ENCODE results near the gene CDC20. TPM values are rescaled to one million over a fixed set of nuclear protein-coding genes. Genes with fewer than 3 reads are reported as not detected.

The CDC20 gene
- total and polyA plus RNA-seq, 2 of the 8 experiments (the other 6 are each of a cell fraction or from before 2014, with no cell fraction given), result 214 to 221 TPM

DNA sequence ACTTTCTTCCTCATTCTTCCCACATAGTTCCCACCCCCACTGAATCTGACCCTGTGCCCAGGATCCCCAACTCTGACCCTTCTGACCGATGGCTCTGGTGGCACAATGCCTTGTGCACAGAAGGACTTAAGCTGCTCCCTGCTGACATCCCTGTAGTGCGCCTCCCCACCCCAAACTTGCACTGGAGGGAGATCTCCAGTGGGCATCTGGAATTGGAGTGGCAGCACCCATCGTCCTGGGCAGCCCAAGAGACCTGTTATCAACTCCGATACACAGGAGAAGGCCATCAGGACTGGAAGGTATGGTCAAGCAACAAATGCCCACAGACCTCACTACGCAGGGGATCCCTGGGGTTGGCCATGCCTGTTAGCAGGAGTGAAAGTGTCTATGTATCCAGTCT lies 12.1 kb upstream of the CDC20 start:
- no peaks in the 10 kb centered on the region for H4K20me1 ChIP-seq (replicated peaks in 1 of 2; ENCODE audit: control insufficient read depth in 1 of 2, insufficient read depth in 2 of 2, low read length in 2 of 2)
- H3K9ac ChIP-seq (replicated peaks in 1 of 4; ENCODE audit: extremely low read depth in 1 of 4, low read depth in 3 of 4, low read length in 3 of 4), result no peak overlapping the region
- H3K79me1 ChIP-seq (ENCODE audit: low read depth, low read length), result no peaks in the 10 kb centered on the region
- H3K9me3 ChIP-seq (ENCODE audit: insufficient read depth in 2 of 2, low read depth in 1 of 2, low read length in 1 of 2), result no peaks in the 10 kb centered on the region
- H3K79me2 ChIP-seq (ENCODE audit: control insufficient read depth in 1 of 2, insufficient read depth in 2 of 2, low read length in 2 of 2), result no peaks in the 10 kb centered on the region
- H3K18ac ChIP-seq (ENCODE audit: extremely low read depth, low read length), result peak overlapping the region; percentile 16; the same call in 1 of the 2 replicates
- 0 out of 2 replicates have a peak overlapping the region, but pooled peaks have one; percentile 27 for H2BK12ac ChIP-seq (ENCODE audit: low read depth, low read length)
- no peak for DNase-seq (ENCODE audit: low read depth in 1 of 2, low spot score in 2 of 2)
- H4K8ac ChIP-seq (ENCODE audit: extremely low read depth, insufficient read depth, low read length), result peak overlapping the region; percentile 36; the same call in 1 of the 2 replicates
- H4K5ac ChIP-seq (ENCODE audit: insufficient read length, low read depth, low read length), result no peak overlapping the region
- H2BK20ac ChIP-seq (ENCODE audit: low read length), result no peak overlapping the region
- H3K14ac ChIP-seq (ENCODE audit: insufficient read length), result no peak overlapping the region
- no peak overlapping the region; a peak in 1 of 4 replicates for H3K4me2 ChIP-seq (ENCODE audit: insufficient read depth in 1 of 2, low read depth in 2 of 2, low read length in 2 of 2)
- no peaks in the 10 kb centered on the region for H3K36me3 ChIP-seq (ENCODE audit: control insufficient read depth in 2 of 4, insufficient read depth in 4 of 4, low read length in 3 of 4)
- H2AFZ ChIP-seq (ENCODE audit: low read length), result no peak overlapping the region
- TF ChIP-seq BACH1 (IDR thresholded peaks at IDR 0.05; ENCODE audit: low read length) (no peak), RNF2 (IDR thresholded peaks at IDR 0.05; ENCODE audit: borderline replicate concordance, low read depth, low read length, missing control alignments, poor library complexity, severe bottlenecking) (no peak), POLR2AphosphoS5 (IDR thresholded peaks at IDR 0.05; ENCODE audit: low read depth, low read length) (no peak), BRCA1 (IDR thresholded peaks at IDR 0.05; ENCODE audit: low read depth, low read length) (no peak), SRF (IDR thresholded peaks at IDR 0.05; ENCODE audit: low read depth, low read length) (no peak), PHF8 (conservative IDR thresholded peaks at IDR 0.05; ENCODE audit: low read depth, low read length) (no peak), GABPA (IDR thresholded peaks at IDR 0.05; ENCODE audit: borderline replicate concordance, insufficient read depth, low read length) (no peak), MAFK (IDR thresholded peaks at IDR 0.05; ENCODE audit: low read depth, low read length) (no peak)
- H3K4me1 ChIP-seq (replicated peaks in 1 of 4; ENCODE audit: control insufficient read depth in 3 of 4, insufficient read depth in 4 of 4, low read length in 3 of 4), result peaks cover 4 to 15% (median 9%) of the 10 kb centered on the region in 4 experiments; a peak in 6 of 7 replicates
- H2AK5ac ChIP-seq (ENCODE audit: low read depth, low read length), result peak overlapping the region; percentile 75; the same call in 1 of the 2 replicates
- no peak overlapping the region for H3K4ac ChIP-seq (replicated peaks; ENCODE audit: insufficient read length, low read depth, low read length)
- FAIRE-seq, result no peak
- H2BK120ac ChIP-seq (replicated peaks; ENCODE audit: low read depth, low read length), result no peak overlapping the region
- H3K56ac ChIP-seq (replicated peaks; ENCODE audit: insufficient read length, low read depth, low read length), result no peak overlapping the region
- H2BK15ac ChIP-seq (ENCODE audit: low read length), result no peak overlapping the region
- H2BK5ac ChIP-seq (ENCODE audit: low read depth, low read length), result no peak overlapping the region
- peaks cover 7% of the 10 kb centered on the region for H3K23me2 ChIP-seq (ENCODE audit: low read depth, low read length)
- H3K27ac ChIP-seq (ENCODE audit: low read depth, low read length), result no peak overlapping the region
- H3K27me3 ChIP-seq (replicated peaks in 1 of 4; ENCODE audit: control insufficient read depth in 3 of 4, extremely low read depth in 1 of 4, insufficient read depth in 3 of 4, low read length in 3 of 4), result peaks cover 0 to 5% (median 0%) of the 10 kb centered on the region in 4 experiments; a peak in 2 of 7 replicates
- POLR2A ChIA-PET (ENCODE audit: partially characterized antibody), result interaction anchor here (0.9 to 1.5 kb wide), 4 partner anchors 9 to 61 kb away, joined by 3 read pairs; partner anchors contain the start of genes C1orf210 and MPL
- 84% methylated on average over 5 of the region's 5 CpGs; no CpG with 5 or more reads in 1 of the 2 experiments for WGBS, 2 experiments (ENCODE audit: extremely low coverage in 1 of 2, insufficient coverage in 1 of 2, insufficient read length in 1 of 2, insufficient replicate concordance in 2 of 2, low coverage in 1 of 2, low lambda C conversion rate in 2 of 2, missing lambda C conversion rate in 1 of 2)
- H3K4me3 ChIP-seq (ENCODE audit: extremely low read depth in 1 of 4, insufficient read depth in 2 of 4, low read depth in 3 of 4, low read length in 4 of 4), result no peak overlapping the region
- no peak overlapping the region for H3K23ac ChIP-seq (ENCODE audit: insufficient read length)
- CTCF ChIA-PET (ENCODE audit: partially characterized antibody), result interaction anchor here (1.4 kb wide), 1 partner anchor 12 kb away, joined by 4 read pairs; the partner anchor contains the start of gene CDC20
- H4K91ac ChIP-seq (replicated peaks; ENCODE audit: insufficient read length, low read length), result no peak overlapping the region

Data from H1 (cell line).